ENCODE data around the gene SEPTIN5. TPM values are rescaled to one million over a fixed set of nuclear protein-coding genes. Genes with fewer than 3 reads are reported as not detected.

Gene SEPTIN5
- total and polyA plus RNA-seq, 9 of the 15 experiments (the other 6 are each of a cell fraction or from before 2014, with no cell fraction given): 0.03 to 195 (median 119) TPM

- Histone ChIP-seq H2AFZ (ENCODE audit: low read depth, low read length) (0 out of 2 replicates have a peak overlapping the region, but pooled peaks have one; percentile 5), H4K20me1 (replicated peaks; ENCODE audit: control insufficient read depth, insufficient read depth, low read length) (0 out of 2 replicates have a peak, but pooled peaks cover 3% of the 10 kb centered on the region), H3K9me3 (replicated peaks; ENCODE audit: control insufficient read depth, insufficient read depth, low read depth, low read length) (no peaks in the 10 kb centered on the region), H3K27ac (ENCODE audit: extremely low read depth, low read depth, low read length) (peak overlapping the region; percentile 2; the same call in 1 of the 3 replicates), H3K4me1 (replicated peaks in 1 of 2; ENCODE audit: control insufficient read depth in 2 of 2, insufficient read depth in 2 of 2, low read length in 2 of 2) (peaks cover 6 to 92% of the 10 kb centered on the region in 2 experiments; a peak in 3 of 5 replicates), H3K27me3 (ENCODE audit: control insufficient read depth in 2 of 2, insufficient read depth in 2 of 2, low read length in 2 of 2) (peaks cover 0 to 10% of the 10 kb centered on the region in 2 experiments; a peak in 2 of 5 replicates), H3K9ac (ENCODE audit: insufficient read depth in 1 of 2, low read depth in 2 of 2, low read length in 2 of 2) (peak overlapping the region in 1 of 2 experiments; percentile 41; a peak in 2 of 4 replicates), H3K4me2 (ENCODE audit: insufficient read depth, low read length) (no peak overlapping the region), H3K4me3 (no peak overlapping the region), H3K9me1 (ENCODE audit: control insufficient read depth, insufficient read depth, low read length) (peaks cover 6% of the 10 kb centered on the region), H3K79me2 (ENCODE audit: control insufficient read depth, insufficient read depth, low read length) (peaks cover 25% of the 10 kb centered on the region), H3K36me3 (ENCODE audit: control insufficient read depth, insufficient read depth, low read length) (peaks cover 8% of the 10 kb centered on the region; the same call in 1 of the 3 replicates)
- FAIRE-seq (no peak), DNase-seq (ENCODE audit: extremely low read depth in 1 of 4, low spot score in 3 of 4) (peak; percentile 64 to 82 (median 75)), ATAC-seq (peak; percentile 1)
- in situ Hi-C loops (cut with MboI): no loop called here
- CTCF ChIA-PET (ENCODE audit: low intra/inter-chr PET ratio): no interaction called here
- POLR2A ChIA-PET: interaction anchor here (0.6 to 6.7 kb wide), 6 partner anchors 12 to 146 kb away, joined by 3 to 78 read pairs (median 4); no protein-coding TSS in a partner anchor
- no TSS peak for BruUV-seq (replicated peaks)
- intact Hi-C loops (cut with micrococcal nuclease): loop anchor here (2.0 kb wide), 1 partner anchor 35 kb away; no protein-coding TSS in a partner anchor
- WGBS (ENCODE audit: insufficient coverage, low coverage, missing lambda C conversion rate): 69% methylated on average over 64 of the region's 83 CpGs
- TF ChIP-seq TOE1 (IDR thresholded peaks at IDR 0.05; ENCODE audit: borderline replicate concordance) (0 out of 2 replicates have a peak, but pooled peaks have one; percentile 24), TOE1 (CRISPR knock-in tag; IDR thresholded peaks at IDR 0.05; ENCODE audit: borderline replicate concordance, low read depth) (no peak), NFXL1 (CRISPR knock-in tag; IDR thresholded peaks at IDR 0.05) (no peak), POLR2G (IDR thresholded peaks at IDR 0.05; ENCODE audit: low read depth, low read length) (peak; percentile 44), NFIC (IDR thresholded peaks at IDR 0.05) (0 out of 2 replicates have a peak, but pooled peaks have one; percentile 12), PHF8 (IDR thresholded peaks at IDR 0.05; ENCODE audit: borderline replicate concordance, low read length) (peak; percentile 37; the same call in 1 of the 2 replicates), NR2C2 (CRISPR knock-in tag; IDR thresholded peaks at IDR 0.05) (no peak), NR2C2 (tag; IDR thresholded peaks at IDR 0.05) (peak; percentile 66; the same call in 1 of the 2 replicates), TEAD4 (IDR thresholded peaks at IDR 0.05; ENCODE audit: low read length) (no peak), TEAD4 (CRISPR knock-in tag; IDR thresholded peaks at IDR 0.05; ENCODE audit: borderline replicate concordance) (no peak), CREB5 (CRISPR knock-in tag; IDR thresholded peaks at IDR 0.05) (no peak), CBFA2T3 (IDR thresholded peaks at IDR 0.05) (0 out of 2 replicates have a peak, but pooled peaks have one; percentile 2), SMC3 (conservative IDR thresholded peaks at IDR 0.05; ENCODE audit: insufficient read depth, low read depth, low read length) (0 out of 2 replicates have a peak, but pooled peaks have one; percentile 7), HDAC1 (IDR thresholded peaks at IDR 0.05) (peak in 1 of 2 experiments; percentile 4; a peak in 1 of 4 replicates), ELF1 (tag; IDR thresholded peaks at IDR 0.05) (peak; percentile 5; the same call in 1 of the 2 replicates), SAFB (IDR thresholded peaks at IDR 0.05; ENCODE audit: borderline replicate concordance, low read depth, low read length) (peak; percentile 66; the same call in 1 of the 2 replicates)
- TF ChIP-seq, protein P1, sequence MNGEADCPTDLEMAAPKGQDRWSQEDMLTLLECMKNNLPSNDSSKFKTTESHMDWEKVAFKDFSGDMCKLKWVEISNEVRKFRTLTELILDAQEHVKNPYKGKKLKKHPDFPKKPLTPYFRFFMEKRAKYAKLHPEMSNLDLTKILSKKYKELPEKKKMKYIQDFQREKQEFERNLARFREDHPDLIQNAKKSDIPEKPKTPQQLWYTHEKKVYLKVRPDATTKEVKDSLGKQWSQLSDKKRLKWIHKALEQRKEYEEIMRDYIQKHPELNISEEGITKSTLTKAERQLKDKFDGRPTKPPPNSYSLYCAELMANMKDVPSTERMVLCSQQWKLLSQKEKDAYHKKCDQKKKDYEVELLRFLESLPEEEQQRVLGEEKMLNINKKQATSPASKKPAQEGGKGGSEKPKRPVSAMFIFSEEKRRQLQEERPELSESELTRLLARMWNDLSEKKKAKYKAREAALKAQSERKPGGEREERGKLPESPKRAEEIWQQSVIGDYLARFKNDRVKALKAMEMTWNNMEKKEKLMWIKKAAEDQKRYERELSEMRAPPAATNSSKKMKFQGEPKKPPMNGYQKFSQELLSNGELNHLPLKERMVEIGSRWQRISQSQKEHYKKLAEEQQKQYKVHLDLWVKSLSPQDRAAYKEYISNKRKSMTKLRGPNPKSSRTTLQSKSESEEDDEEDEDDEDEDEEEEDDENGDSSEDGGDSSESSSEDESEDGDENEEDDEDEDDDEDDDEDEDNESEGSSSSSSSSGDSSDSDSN (IDR thresholded peaks at IDR 0.05; ENCODE audit: borderline replicate concordance in 1 of 2, low read depth in 2 of 2, low read length in 2 of 2): peak in 1 of 2 experiments; percentile 60; a peak in 1 of 4 replicates
These were observed 51.4 kb downstream of the SEPTIN5 start for GRCh38 chr22:19765477-19766239.
